DND-41 (cell line): ENCODE results near the gene PCBP2.

Experiments
- EZH2 ChIP-seq: IDR thresholded peaks from 3 replicates; pipeline ENCODE4 v1.6.1; 2012; ENCODE audit warnings: borderline replicate concordance, low read depth, mild to moderate bottlenecking, moderate library complexity, low read length, inconsistent platforms; ENCODE audit not compliant: severe bottlenecking
- TF ChIP-seq, protein P1 (sequence below): IDR thresholded peaks from 2 replicates; pipeline ENCODE4 v1.5.1; 2012; ENCODE audit warnings: borderline replicate concordance, low read length, moderate library complexity, mild to moderate bottlenecking; ENCODE audit not compliant: poor library complexity, severe bottlenecking; ENCODE audit errors: extremely low read depth

DNA sequence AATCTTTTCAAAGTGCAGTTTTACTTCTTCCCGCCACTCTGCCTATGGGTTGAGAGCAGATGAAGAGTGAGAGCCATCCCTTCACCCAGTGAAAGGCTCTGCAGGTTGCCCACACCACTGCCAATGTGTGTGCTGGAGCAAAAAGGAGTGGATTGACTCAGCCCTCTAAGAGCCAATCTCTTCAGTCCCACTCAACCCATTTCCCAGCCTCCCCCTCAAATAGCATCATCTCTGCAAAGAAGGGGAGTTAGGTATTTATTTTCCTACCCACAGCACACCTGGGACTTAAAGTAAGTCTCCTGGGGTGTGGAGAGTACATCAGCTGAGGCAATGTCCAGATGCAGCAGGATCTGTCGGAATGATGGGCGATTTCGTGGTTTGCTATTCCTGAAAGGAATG lies 32.1 kb downstream of the PCBP2 start:
- TF ChIP-seq, protein P1, sequence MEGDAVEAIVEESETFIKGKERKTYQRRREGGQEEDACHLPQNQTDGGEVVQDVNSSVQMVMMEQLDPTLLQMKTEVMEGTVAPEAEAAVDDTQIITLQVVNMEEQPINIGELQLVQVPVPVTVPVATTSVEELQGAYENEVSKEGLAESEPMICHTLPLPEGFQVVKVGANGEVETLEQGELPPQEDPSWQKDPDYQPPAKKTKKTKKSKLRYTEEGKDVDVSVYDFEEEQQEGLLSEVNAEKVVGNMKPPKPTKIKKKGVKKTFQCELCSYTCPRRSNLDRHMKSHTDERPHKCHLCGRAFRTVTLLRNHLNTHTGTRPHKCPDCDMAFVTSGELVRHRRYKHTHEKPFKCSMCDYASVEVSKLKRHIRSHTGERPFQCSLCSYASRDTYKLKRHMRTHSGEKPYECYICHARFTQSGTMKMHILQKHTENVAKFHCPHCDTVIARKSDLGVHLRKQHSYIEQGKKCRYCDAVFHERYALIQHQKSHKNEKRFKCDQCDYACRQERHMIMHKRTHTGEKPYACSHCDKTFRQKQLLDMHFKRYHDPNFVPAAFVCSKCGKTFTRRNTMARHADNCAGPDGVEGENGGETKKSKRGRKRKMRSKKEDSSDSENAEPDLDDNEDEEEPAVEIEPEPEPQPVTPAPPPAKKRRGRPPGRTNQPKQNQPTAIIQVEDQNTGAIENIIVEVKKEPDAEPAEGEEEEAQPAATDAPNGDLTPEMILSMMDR: no peak
- no peak for TF ChIP-seq EZH2
